SW480 (cell line): ENCODE data around the gene TRIML1.
A peak's percentile ranks its signal among the peaks of the same experiment; 100 is the strongest.

Experiments
- DNase-seq: peaks from one replicate; pipeline ENCODE4 v3.0.0-alpha.2; 2016; ENCODE audit warnings: low spot score

Gene TRIML1

DNA sequence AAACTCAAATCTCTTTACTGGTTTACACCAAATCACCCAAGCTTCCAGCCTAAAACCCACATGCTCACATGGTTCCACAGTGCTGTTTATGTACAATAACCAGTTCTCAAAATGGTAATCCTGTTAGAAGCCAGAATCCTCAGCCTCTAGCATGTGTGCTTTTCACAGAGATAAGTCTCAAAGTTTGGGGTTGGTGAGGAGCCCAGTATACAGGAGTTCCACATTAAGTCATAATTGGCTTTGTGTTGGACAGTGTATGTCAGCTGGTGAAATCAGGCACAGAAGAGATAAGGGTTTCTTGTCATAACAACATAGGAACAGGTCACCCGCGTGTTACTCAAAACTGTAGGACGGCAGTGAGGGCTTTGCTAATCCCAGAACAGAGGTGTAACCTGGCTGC, at the start of gene TRIML1:
Gene TRIML1 (plus strand): TSS at position 301 of the 400 bp plus-strand sequence. CDS start 118 bp downstream, outside the sequence.
- DNase-seq, result no peak

DNA sequence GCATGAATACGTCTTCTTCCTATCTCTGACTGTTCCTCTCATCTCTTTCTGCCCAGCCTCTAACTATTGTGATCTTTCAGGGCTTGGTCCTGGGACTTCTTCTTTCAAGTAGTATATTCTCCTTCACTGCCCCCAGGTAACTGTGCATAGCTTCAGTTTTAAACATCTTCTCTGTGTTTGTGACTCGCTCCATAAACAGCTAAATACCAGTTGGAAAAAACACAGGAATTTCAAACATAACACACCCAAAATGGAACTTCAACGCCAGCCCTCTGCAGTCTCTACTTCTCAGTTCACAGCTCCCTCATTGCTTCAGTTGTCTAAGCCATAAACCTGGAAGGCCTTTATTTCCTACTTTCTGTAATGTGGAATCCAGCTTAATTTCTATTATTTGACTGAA, 46.4 kb upstream of the TRIML1 start:
- DNase-seq, result no peak

DNA sequence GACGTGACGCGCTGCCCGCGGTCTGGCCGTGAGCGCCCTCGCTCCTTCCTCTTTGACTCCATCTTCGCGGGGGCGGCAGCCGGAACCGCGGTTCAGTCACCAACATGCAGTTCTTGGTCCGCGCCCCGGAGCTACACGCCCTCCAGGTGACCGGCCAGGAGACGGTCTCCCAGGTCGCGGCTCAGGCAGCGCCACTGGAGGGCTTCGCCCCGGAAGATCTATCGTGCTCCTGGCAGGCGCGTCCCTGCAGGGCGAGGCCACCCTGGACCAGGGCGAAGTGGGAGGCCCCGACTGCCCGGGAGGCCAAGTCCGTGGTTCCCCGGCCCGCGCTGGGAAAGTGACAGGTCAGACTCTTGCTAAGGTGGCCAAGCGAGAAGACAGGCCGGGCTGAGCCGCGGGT, 32.8 kb upstream of the TRIML1 start:
- no peak for DNase-seq

GRCh38 chr4:188107931-188108843, 31.1 kb upstream of the TRIML1 start:
- no peak for DNase-seq

- no peak for DNase-seq
Measured at GRCh38 chr4:188109157-188109755, 30.0 kb upstream of the TRIML1 start, which contains the start of gene TRIML2. TSS of gene TRIML2 (minus strand) at chr4:188109603. CDS start at chr4:188105368, 4,235 bp downstream.

GRCh38 chr4:188110036-188110435, 29.2 kb upstream of the TRIML1 start:
- DNase-seq, result no peak

GRCh38 chr4:188110741-188111471, 28.3 kb upstream of the TRIML1 start:
- no peak for DNase-seq

- no peak for DNase-seq
Measured at GRCh38 chr4:188111955-188112354, 27.3 kb upstream of the TRIML1 start.

GRCh38 chr4:188113156-188113555, 26.1 kb upstream of the TRIML1 start:
- DNase-seq, result no peak

DNA sequence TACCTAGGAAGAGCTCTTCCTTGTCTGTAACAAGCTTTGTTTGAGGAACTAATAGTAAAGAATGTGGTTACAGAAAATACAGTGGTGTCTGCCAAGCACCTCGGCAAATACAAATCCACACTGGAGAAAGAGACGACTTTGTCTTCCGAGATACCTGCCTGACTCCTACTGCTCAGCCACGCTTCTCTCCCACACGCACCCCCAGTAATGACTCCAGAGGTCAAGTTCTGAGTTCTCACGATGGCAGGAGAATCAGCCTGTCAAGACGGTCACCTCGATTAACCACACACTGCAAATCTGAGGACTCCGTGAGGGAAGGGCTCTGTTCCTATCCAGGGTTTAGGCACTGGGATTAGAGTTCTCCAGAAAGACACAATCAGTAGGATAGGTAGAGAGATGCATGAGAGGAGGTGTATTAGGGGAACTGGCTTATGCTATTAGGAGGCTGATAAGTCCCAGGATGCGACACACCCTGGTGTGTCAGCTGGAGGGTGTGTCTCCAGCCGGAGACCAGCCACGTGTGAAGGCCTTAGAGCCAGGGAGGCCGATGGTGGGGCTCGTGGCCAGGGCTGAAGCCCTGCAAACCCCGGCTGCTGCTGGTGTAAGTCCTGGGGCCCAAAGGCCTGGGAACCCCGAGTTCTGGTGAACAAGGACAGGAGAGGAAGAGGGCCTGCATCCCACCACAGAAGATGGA, 21.5 kb upstream of the TRIML1 start:
- DNase-seq, result peak; percentile 18

DNA sequence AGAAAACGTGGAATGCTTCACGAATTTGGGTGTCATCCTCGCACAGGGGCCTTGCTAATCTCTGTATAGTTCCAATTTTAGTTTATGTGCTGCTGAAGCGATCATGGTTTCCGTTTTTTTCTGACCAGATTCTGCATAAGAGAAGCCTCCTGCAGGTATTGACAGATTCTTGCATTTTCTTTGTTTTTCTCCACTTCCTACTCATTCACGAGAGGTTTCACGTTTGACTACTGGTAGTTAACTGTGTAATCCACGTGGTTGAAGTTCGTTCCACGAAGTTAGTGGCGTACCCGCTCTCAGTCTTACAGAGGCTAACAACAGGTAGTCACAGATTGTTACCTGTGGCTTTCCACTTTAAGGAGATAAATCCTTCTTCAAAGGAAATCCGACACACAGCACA, 17.7 kb upstream of the TRIML1 start:
- DNase-seq, result no peak

GRCh38 chr4:188127214-188127874, 11.9 kb upstream of the TRIML1 start:
- peak; percentile 32 for DNase-seq

DNA sequence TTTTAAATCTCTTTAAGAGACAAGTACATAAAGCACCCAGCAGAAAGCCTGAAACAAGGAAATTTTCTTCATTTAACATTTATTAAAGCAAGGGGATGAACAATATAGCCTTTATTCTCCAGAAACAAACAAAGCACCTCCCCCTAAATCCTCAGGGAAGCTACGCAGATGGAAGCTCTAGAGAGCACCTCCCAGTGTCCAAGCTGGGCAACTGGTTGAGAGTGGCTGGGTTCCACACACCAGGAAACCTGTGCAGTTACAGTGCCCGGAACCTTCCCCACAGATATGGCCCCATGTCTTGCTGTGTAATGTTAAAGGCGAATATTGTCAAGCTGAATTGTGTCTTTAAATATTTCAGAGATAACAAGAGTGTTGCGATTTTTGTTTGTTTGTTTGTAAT, 8.9 kb upstream of the TRIML1 start:
- DNase-seq, result no peak

DNA sequence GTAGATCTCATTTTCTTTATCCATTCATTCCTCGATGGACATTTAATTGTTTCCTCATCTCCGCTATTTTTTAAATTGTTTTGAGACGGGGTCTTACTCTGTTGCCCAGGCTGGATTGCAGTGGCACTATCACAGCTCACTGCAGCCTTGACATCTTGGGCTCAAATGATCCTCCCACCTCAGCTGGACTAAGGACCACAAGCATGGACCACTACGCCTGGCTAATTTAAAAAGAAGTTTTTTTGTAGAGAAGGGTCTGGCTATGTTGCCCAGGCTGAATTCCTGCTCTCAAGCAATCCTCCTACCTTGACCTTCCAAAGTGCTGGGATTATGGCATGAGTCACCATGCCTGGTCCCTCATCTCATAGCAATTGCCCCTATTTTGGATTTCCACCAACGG, 7.0 kb upstream of the TRIML1 start:
- no peak for DNase-seq

- no peak for DNase-seq
Measured at GRCh38 chr4:188138227-188138626, 1.0 kb upstream of the TRIML1 start.

DNA sequence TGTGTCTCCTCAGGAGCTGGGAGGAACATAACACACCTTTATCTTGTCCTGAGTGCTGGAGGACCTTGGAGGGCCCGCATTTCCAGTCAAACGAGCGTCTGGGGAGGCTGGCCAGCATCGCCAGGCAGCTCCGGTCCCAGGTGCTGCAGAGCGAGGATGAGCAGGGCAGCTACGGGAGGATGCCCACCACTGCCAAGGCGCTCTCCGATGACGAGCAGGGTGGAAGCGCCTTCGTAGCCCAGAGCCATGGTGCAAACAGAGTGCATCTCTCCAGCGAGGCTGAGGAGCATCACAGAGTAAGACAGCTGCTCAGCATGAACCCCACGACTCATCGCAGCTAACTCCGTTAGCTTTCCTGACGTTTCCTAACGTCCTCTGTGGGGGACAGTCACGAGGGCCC, 430 bp downstream of the TRIML1 start:
- DNase-seq, result no peak

DNA sequence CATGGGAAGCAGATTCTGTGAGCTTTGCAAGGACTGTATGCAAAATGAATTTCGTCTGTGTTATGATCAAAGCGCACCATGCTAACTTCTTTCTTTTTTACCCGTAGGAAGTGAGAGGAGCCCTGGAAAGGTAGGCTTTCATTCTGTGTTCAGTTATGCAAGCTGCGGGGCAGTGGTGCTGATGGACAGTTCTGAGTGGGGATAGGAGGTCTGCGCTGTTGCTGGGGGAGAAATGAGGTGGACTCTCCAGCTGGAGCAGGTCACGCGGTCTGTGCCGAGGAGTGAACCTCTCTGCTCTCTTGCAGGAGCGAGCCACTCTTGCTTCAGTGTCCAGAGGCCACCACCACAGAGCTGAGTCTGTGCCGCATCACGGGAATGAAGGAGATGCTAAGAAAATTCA, 4.5 kb downstream of the TRIML1 start:
- DNase-seq, result no peak

DNA sequence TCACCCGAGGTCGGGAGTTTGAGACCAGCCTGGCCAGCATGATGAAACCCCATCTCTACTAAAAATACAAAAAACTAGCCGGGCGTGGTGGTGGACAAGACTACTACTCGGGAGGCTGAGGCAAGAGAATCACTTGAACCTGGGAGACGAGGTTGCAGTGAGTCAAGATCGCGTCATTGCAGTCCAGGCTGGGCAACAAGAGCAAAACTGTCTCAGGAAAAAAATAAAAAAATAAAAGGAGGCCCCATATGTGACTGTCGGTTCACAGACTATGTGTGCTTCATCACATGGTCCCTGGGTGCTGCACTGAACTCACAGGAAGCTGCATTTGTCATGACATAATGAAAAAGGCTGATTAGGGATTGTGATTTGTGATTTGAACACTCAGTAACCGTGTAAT, 6.4 kb downstream of the TRIML1 start:
- DNase-seq, result no peak

GRCh38 chr4:188146618-188147017, 7.4 kb downstream of the TRIML1 start:
- no peak for DNase-seq

DNA sequence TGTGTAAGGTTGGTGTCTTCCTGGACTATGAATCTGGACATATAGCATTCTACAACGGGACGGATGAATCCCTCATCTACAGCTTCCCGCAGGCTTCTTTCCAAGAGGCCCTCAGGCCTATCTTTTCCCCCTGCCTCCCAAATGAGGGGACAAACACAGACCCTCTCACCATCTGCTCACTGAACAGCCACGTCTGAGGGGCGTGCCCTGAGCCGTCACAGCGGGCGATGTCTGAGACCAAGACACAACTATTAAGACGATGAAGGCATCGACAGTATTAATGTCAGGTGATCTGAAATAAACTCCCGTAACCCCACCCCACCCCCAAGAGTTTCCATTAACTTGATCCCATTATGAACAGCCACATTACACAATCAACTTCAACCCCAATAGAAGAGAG, 7.9 kb downstream of the TRIML1 start:
- DNase-seq, result no peak

GRCh38 chr4:188147776-188148175, 8.5 kb downstream of the TRIML1 start:
- DNase-seq, result no peak
